Vagina (tissue), 2 donors: ENCODE results near the gene PEPD.

Source experiments
- POLR2A ChIP-seq, 2 donors: fragments of 450-650 bp; IDR thresholded peaks; one replicate each; pipeline ENCODE4 v1.6.1; 2017; ENCODE audit warnings: antibody characterized with exemption in 2 of 2, mild to moderate bottlenecking in 2 of 2, moderate library complexity in 2 of 2
- POLR2AphosphoS5 ChIP-seq, 2 donors: sonication (generic); formaldehyde crosslinking; IDR thresholded peaks; one replicate each; pipeline ENCODE4 v1.9.0; 2017; ENCODE audit warnings: antibody characterized with exemption in 2 of 2, mild to moderate bottlenecking in 2 of 2, low read depth in 1 of 2; ENCODE audit not compliant: insufficient read depth in 1 of 2
- TF ChIP-seq, protein P1 (sequence below), 3 experiments: fragments of 450-650 bp in 2 of 3; fragments of 200-600 bp in 1 of 3; sonication (generic) in 1 of 3; IDR thresholded peaks; one replicate each; pipeline ENCODE4 v1.5.1; 2017 to 2019; ENCODE audit warnings: antibody characterized with exemption in 3 of 3, mild to moderate bottlenecking in 2 of 3, moderate library complexity in 2 of 3

DNA sequence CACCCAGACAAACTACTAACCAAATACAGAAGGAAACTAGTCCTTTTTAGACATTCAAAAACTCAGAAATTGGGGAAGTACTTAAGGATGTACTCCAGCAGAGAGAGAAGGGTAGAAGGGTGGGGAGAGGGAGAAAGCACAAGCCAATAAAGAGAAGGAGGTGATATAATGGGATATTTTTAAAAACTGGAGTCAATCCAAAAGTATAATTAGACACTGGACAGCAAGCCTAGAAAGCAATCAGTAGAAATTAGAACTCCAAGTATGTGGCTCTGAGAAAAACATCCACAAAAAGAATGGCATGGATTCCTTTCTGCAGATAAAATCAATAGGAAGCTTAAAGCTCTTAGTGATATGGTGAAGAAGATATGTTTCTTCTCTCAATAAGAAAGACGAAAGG, 55.8 kb downstream of the PEPD start:
- TF ChIP-seq, protein P1, sequence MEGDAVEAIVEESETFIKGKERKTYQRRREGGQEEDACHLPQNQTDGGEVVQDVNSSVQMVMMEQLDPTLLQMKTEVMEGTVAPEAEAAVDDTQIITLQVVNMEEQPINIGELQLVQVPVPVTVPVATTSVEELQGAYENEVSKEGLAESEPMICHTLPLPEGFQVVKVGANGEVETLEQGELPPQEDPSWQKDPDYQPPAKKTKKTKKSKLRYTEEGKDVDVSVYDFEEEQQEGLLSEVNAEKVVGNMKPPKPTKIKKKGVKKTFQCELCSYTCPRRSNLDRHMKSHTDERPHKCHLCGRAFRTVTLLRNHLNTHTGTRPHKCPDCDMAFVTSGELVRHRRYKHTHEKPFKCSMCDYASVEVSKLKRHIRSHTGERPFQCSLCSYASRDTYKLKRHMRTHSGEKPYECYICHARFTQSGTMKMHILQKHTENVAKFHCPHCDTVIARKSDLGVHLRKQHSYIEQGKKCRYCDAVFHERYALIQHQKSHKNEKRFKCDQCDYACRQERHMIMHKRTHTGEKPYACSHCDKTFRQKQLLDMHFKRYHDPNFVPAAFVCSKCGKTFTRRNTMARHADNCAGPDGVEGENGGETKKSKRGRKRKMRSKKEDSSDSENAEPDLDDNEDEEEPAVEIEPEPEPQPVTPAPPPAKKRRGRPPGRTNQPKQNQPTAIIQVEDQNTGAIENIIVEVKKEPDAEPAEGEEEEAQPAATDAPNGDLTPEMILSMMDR (IDR thresholded peaks at IDR 0.05), result no peak
- TF ChIP-seq POLR2A (IDR thresholded peaks at IDR 0.05), result no peak
- TF ChIP-seq POLR2AphosphoS5 (IDR thresholded peaks at IDR 0.05; ENCODE audit: insufficient read depth in 1 of 2, low read depth in 1 of 2), result no peak
